SKM-1 treated with dmso at 0.1 percent for 144 hours (cell line): ENCODE measurements around the gene CCDC187.

Experiments used
- DNase-seq: peaks from one replicate; lab custom pipeline; 2025; ENCODE audit not compliant: unreplicated experiment; lab: John Stamatoyannopoulos, UW

CCDC187 gene

GRCh38 chr9:136300016-136300545, 3.8 kb downstream of the CCDC187 start:
- DNase-seq = no peak

DNA sequence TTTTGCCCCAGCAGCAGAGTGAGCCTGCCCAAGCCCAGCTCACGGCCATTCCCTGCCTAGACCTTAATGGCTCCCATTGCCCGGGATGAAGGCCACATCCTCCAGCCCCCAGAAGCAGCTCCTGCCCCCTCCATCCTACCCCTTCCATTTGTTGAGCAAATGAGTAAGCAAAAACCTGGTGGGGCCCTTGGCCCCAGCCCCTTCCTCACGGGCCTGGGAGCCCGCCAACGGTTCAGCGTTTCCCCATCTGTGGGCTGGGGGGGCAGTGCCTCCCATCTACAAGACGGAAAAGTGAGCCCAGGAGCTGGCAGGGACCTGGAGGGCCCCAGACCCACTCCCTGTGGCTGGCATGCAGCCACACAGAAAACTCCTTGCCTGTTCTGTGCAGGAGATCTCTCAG, 4.4 kb downstream of the CCDC187 start:
- DNase-seq = no peak

GRCh38 chr9:136299116-136299515, 4.8 kb downstream of the CCDC187 start:
- no peak for DNase-seq

DNA sequence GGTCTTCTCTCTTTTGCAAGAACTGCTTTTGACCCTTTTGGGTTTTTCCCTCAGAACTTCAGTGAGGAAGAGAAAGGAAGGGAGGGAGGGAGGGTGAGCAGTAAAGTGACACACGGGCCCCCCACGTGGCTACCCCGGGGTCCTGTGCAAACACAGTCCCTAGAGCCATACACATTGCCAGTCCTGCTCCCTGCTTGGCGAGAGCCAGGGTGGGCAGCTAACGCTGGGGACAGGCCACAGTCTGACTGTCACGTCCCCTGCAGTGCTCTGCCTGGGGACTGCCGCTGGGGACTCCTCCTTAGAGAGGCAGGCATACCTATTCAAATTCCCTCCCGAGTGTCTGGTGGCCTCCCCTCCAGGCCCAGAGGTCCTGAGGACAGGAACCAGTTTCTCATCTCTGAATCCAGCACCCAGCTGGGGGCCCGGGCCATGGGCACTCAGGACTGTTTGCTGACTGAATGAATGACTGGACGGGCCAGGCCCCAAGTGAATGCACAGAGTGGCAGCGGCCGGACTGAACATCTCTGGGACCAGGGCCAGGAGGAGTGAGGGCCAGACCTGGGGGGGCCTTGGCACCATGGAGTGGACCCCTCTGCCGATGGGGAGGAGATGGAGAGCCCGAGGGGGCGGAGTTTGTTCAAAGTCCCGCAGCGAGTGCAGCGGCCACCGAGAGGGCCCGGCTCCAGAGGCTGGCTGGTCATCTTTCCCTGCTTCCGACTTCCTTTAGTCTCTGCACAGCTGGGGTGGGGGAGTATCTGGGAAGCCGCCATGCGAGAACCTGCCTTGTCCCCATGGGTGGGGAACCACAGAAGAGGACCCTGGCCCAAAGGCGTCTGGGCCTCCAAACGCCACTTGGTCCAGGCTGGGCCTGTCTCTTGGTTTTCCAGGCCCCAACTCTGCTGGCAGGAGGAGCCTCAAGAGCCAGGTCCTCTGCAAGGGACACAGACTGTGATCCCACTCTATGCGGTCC, 5.8 kb downstream of the CCDC187 start:
- no peak for DNase-seq

DNA sequence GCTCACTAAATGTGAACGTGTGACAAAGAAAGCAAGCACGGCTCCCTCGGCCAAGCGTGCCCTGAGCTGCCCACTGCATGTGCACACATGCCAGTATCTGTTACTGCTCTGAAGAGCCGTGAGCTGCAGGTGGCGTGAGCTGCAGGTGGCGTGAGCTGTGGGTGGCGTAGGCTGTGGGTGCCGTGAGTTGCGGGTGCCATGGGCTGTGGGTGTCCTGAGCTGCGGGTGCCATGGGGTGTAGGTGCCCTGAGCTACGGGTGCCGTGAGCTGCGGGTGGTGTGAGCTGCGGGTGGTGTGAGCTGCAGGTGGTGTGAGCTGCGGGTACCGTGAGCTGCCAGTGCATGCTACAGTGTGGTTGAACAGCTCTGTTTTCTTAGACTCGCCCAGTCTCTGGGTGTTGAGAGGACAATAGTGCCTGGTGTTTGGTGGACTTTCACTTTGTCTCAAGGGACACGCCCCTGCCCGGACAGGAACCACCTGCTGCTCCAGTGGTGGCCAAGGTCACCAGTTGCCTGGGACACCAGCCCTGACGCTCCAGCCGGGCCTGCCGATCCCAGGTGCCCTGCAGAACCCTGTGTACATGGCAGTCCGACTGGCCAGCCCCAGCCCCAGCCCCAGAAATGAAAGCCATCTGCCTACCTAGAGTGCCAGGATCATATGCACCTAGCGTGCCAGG, 6.7 kb downstream of the CCDC187 start:
- no peak for DNase-seq

DNA sequence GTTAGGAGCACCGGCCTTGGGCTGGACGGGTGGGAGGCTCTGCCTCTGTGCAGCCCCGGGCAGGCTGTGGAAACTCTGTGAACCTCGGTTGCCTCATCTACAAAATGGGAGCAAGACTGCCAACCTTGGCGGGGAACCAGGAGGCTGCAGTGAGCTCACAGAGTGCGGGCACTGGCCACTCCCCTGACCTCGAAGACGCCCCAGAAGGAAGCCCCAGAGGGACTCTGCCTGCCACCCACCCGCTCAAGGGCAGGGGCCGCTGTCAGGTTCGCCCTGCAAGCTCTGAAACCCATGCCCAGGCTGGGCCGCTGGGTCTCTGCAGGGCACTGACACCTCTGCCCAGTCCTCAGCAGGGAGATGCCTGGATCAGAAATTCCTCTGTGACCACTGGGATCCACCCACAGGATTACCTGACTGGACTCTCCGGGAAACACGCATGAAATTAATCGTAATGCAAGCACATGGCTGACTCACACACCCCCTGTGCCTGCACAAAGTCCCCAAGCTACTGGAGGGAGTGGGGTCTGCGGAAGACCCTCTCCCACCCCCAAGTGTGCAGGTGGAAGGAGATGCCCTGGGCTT, 7.4 kb downstream of the CCDC187 start:
- DNase-seq = no peak

- no peak for DNase-seq
Observed at GRCh38 chr9:136295542-136296433, 8.1 kb downstream of the CCDC187 start.

DNA sequence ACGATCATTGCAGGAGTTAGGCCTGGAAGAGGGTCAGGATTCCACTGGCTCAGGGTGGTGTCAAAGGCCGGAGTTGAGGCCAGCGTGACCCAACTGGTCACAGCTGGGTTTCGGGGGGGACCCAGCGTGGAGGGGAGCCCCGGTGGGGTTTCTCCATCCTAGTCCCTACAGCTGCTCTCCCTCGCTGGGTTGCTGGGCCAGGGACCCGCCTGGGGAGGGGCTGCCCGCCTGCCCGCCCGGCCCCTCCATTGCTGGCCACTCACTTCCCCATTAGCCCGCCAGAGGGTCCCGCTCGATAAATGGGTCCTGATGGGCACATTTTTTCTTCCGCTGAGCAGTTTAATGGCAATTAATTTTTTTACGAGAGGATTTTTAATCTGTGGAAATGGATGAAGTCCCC, 8.8 kb downstream of the CCDC187 start:
- no peak for DNase-seq

DNA sequence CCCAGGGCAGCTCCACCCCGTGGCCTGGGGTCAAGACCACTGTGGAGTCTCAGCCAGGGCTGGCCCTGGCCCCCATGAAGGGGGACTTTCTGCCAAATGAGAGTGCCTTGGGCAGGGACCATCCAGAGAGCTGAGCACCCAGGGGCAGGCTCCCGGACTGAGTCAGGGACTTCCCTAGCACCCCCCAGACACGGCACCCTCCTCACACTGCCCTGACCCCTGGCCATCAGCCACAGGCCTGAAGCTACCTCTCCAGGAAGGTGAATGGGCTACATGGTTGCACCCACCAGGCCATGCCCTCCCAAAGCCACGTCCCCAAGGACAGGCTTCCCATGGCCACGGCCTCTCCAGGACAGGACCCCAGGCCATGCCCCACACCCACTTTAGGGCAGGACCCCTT, 9.5 kb downstream of the CCDC187 start:
- no peak for DNase-seq

GRCh38 chr9:136293476-136294077, 10.3 kb downstream of the CCDC187 start:
- no peak for DNase-seq

DNA sequence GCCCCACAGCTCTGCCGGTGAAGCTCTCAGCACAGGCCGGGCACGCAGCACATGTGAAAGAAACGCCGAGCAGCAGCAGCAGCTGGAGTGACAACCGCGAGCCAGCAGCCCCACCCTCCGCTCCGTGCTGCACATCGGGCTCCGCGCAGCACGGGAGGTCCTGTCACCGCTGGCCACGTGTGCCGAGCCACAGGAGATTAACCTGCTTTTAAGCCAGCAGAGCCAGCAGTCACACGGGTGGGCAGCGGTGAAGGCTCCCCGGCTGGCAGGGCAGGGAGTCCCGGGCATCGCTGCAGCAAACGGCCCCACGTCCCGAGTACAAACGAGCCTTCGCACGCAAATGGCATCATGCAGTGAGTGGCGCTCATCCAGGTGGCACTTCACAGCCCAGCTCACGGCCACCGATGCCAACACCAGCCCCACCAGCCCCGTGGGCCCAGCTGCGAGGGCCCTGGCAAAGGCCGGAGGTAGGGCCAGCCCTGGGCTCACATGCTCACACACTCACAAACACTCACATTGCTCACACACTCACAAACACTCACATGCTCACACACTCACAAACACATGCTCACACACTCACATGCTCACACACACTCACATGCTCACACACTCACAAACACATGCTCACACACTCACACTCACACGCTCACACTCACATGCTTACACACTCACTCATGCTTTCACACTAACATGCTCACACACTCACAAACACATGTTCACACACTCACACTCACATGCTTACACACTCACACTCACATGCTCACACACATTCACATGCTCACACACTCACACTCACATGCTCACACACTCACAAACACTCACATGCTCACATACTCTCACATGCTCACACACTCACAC, 11.1 kb downstream of the CCDC187 start:
- no peak for DNase-seq

GRCh38 chr9:136292026-136292538, 11.8 kb downstream of the CCDC187 start:
- no peak for DNase-seq

DNA sequence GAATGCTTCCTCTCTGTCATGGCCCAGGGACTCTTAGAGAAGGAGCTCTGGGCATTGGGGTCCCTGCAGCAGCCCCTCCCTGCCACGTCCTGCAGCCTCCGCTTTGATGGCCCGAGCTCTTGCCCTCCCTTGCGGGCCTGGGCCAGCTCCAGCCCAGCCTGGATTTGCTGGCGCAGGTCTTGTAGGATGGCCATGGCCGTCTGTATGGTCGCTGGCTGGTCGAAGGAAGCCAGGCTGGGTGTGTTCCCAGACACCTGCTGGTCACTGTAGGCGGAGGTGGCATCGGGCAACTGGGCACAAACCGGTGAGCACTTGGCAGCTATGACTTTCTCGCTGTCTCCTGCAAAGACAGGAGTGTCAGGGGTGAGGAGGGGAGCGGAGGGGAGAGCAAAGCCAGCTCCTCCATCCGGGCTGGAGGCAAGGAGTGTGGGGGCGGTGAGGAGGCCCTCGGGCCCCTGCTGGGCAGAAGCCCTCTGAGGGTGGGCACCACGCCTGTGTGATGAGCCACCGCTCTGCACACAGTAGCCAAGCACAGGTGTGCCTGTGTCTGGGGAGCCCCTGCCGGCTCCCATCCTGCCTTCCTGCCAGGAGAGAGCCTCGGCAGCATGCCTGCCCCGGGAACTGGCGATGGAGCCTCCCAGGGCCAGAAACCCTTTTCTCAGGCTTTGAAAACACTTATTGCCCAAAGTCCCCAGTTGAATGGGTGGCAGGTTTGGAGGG, 12.4 kb downstream of the CCDC187 start:
- no peak for DNase-seq

DNA sequence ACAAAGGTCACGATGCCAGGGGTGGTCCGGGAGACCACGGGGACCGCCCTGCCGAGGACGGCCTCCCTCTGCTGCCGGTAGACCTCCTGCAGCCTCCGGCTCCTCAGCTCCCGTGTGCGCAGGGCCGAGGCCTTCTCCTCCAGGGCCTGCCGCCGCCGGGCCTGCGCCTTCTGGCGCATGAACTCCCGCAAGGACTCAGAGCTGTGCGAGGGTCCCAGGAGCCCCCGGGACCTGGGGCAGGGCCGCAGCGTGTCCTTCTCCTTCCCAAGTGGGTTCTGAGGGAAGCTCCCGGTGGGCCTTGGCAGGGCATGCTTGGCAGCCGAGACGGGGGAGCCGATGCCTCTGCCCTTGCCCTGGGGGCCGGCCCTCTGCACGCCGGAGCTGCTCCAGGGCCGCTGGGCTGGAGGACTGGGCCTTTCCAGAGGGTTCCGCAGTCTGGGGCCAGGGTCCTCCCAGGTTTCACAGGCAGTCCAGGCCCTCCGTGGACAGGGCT, 13.3 kb downstream of the CCDC187 start:
- no peak for DNase-seq

DNA sequence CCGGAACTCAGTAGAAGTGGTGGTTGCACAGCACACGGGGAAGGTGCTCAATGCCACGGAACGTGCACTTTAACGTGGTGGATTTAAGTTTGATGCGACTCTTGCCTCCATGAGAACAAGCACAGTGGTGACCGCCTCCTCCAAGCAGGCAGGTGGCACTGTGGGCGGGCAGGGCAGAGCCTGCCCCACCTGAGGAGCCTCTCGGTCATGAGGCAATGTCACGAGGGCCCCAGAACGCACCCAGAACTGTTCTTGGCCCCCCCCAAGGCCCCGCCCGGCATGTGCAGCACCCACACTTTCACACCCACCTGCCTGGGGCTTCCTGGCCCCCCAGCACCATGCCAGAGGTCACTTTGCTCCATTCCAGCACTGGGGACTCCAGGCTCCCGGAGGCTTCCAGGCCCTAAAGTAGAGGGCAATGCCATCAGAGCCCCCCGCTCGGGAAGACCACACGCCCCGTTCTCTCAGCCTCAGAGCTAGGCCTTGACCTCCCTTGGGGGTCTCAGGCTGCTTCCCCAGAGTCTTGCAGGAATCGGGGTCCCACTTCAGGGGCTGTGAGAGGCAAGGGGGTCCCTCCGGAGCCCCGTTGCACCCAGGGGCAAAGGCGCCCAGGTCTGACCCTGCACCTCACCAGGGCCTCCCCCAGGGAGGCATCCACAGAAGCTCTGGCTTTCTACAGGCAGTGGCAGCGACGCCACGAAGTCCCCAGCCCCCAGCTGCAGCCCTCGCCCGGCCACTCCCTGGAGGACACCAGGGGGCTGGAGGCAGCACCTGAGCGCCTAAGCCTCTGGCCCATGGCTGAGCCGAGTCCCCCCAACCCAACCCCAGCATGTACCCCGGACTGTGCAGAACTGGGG, 14.0 kb downstream of the CCDC187 start:
- no peak for DNase-seq

GRCh38 chr9:136287960-136288753, 15.7 kb downstream of the CCDC187 start:
- DNase-seq = no peak

DNA sequence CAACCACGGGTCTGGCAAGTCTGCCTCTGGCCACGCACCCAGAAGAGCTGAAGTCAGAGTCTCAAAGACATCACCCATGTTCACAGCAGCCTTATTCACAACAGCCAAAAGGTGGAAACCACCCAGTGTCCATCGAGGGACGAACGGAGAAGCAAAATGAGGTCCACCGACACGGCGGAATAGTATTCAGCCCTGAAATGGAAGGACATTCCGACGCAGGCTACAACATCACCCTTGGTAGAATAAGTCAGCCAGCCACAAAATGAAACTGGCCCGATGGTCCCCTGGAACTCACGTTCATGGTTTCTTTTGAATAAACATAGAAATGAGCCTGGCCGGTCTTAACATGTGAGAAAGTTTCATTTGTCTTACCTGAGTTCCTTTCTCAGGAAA, 16.9 kb downstream of the CCDC187 start:
- no peak for DNase-seq
